ENCODE data around the gene WASF3. TPM values are rescaled to one million over a fixed set of nuclear protein-coding genes. Genes with fewer than 3 reads are reported as not detected.

Gene WASF3
- total and polyA plus RNA-seq, 4 donors: 0.82 to 4.9 (median 2.3) TPM

DNA sequence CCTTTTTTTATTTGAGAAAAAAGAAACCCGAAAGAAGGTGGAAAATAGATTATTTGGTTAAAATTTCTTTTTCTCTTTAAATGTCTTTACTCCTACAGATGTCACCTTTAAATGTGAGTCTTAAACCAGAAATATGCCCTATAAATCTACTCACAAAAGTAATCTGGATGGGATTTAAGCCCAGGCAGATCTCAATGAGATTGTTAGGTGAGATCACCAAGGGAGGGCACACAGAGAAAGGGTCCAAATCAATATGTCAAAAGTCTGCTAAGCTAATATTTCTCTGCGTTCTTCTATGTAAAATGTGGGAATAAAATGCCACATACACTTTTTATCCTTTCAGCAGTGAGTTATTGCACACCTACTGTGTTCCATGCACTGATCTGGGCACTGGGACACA is 32.9 kb downstream of the WASF3 start:
- H3K4me3 ChIP-seq (ENCODE audit: low read depth in 1 of 3, low read length in 3 of 3): no peak overlapping the region
- WGBS: 44% methylated on average over 2 of the region's 2 CpGs
- no peak overlapping the region for H3K9ac ChIP-seq (ENCODE audit: low read depth in 1 of 2, low read length in 2 of 2)
- TF ChIP-seq, protein P1, sequence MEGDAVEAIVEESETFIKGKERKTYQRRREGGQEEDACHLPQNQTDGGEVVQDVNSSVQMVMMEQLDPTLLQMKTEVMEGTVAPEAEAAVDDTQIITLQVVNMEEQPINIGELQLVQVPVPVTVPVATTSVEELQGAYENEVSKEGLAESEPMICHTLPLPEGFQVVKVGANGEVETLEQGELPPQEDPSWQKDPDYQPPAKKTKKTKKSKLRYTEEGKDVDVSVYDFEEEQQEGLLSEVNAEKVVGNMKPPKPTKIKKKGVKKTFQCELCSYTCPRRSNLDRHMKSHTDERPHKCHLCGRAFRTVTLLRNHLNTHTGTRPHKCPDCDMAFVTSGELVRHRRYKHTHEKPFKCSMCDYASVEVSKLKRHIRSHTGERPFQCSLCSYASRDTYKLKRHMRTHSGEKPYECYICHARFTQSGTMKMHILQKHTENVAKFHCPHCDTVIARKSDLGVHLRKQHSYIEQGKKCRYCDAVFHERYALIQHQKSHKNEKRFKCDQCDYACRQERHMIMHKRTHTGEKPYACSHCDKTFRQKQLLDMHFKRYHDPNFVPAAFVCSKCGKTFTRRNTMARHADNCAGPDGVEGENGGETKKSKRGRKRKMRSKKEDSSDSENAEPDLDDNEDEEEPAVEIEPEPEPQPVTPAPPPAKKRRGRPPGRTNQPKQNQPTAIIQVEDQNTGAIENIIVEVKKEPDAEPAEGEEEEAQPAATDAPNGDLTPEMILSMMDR (IDR thresholded peaks at IDR 0.05; ENCODE audit: low read depth, low read length, missing input control): no peak
- TF ChIP-seq SP1 (IDR thresholded peaks at IDR 0.05) (no peak), JUND (IDR thresholded peaks at IDR 0.05) (no peak), RAD21 (IDR thresholded peaks at IDR 0.05) (no peak), FOXA2 (IDR thresholded peaks at IDR 0.05) (no peak)
- TF ChIP-seq, protein P2, sequence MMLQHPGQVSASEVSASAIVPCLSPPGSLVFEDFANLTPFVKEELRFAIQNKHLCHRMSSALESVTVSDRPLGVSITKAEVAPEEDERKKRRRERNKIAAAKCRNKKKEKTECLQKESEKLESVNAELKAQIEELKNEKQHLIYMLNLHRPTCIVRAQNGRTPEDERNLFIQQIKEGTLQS (IDR thresholded peaks at IDR 0.05): no peak
- no peak for DNase-seq (ENCODE audit: low spot score)
- H3K27me3 ChIP-seq (ENCODE audit: control insufficient read depth in 4 of 4, insufficient read depth in 4 of 4, low read length in 3 of 4): no peaks in the 10 kb centered on the region
- H3K4me1 ChIP-seq (ENCODE audit: control insufficient read depth in 4 of 4, insufficient read depth in 4 of 4, low read length in 3 of 4): peaks cover 0 to 28% (median 17%) of the 10 kb centered on the region in 4 donors
- H3K36me3 ChIP-seq (ENCODE audit: control insufficient read depth in 4 of 4, insufficient read depth in 3 of 4, low read depth in 1 of 4, low read length in 3 of 4): no peaks in the 10 kb centered on the region
- H3K9me3 ChIP-seq (ENCODE audit: control insufficient read depth in 4 of 4, low read length in 3 of 4): no peaks in the 10 kb centered on the region
- no peak overlapping the region for H3K27ac ChIP-seq (ENCODE audit: low read depth in 1 of 2, low read length in 2 of 2)

DNA sequence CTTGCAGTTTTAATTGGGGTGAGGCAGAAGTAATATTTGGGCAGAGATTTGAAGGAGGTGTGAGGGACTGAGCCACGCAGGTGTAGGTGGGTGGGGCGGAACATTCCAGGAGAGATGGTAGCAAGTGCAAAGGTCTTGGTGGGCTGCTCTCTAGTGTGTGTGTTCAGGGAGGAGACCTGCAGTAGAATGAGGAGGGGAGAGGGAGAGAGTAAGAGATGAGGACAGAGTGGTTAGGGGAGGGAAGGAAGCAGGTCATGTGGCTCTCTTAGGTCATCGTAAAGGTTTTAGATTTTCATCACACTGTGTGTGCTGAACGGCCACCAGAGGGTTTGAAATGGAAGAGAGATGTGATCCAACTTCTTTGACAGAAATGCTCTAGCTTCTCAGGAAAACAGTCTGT is 33.5 kb downstream of the WASF3 start:
- Histone ChIP-seq H3K27ac (ENCODE audit: low read depth in 1 of 2, low read length in 2 of 2) (no peak overlapping the region), H3K27me3 (ENCODE audit: control insufficient read depth in 4 of 4, insufficient read depth in 4 of 4, low read length in 3 of 4) (no peaks in the 10 kb centered on the region), H3K4me1 (ENCODE audit: control insufficient read depth in 4 of 4, insufficient read depth in 4 of 4, low read length in 3 of 4) (peaks cover 0 to 28% (median 17%) of the 10 kb centered on the region in 4 donors), H3K4me3 (ENCODE audit: low read depth in 1 of 3, low read length in 3 of 3) (no peak overlapping the region), H3K9me3 (ENCODE audit: control insufficient read depth in 4 of 4, low read length in 3 of 4) (no peaks in the 10 kb centered on the region), H3K9ac (ENCODE audit: low read depth in 1 of 2, low read length in 2 of 2) (no peak overlapping the region), H3K36me3 (ENCODE audit: control insufficient read depth in 4 of 4, insufficient read depth in 3 of 4, low read depth in 1 of 4, low read length in 3 of 4) (no peaks in the 10 kb centered on the region)
- TF ChIP-seq GABPA (IDR thresholded peaks at IDR 0.05 in 1 of 2, conservative IDR thresholded peaks at IDR 0.05 in 1 of 2) (no peak), HNF4G (IDR thresholded peaks at IDR 0.05) (no peak), EGR1 (IDR thresholded peaks at IDR 0.05; ENCODE audit: low read depth in 2 of 2) (no peak), NR2F2 (IDR thresholded peaks at IDR 0.05) (no peak), JUND (IDR thresholded peaks at IDR 0.05) (no peak), TAF1 (conservative IDR thresholded peaks at IDR 0.05) (no peak), HNF4A (conservative IDR thresholded peaks at IDR 0.05) (no peak), RXRA (IDR thresholded peaks at IDR 0.05) (no peak), YY1 (IDR thresholded peaks at IDR 0.05) (no peak), FOXA1 (IDR thresholded peaks at IDR 0.05) (no peak), SP1 (IDR thresholded peaks at IDR 0.05) (no peak), FOXA2 (IDR thresholded peaks at IDR 0.05) (no peak)
- TF ChIP-seq, protein P3, sequence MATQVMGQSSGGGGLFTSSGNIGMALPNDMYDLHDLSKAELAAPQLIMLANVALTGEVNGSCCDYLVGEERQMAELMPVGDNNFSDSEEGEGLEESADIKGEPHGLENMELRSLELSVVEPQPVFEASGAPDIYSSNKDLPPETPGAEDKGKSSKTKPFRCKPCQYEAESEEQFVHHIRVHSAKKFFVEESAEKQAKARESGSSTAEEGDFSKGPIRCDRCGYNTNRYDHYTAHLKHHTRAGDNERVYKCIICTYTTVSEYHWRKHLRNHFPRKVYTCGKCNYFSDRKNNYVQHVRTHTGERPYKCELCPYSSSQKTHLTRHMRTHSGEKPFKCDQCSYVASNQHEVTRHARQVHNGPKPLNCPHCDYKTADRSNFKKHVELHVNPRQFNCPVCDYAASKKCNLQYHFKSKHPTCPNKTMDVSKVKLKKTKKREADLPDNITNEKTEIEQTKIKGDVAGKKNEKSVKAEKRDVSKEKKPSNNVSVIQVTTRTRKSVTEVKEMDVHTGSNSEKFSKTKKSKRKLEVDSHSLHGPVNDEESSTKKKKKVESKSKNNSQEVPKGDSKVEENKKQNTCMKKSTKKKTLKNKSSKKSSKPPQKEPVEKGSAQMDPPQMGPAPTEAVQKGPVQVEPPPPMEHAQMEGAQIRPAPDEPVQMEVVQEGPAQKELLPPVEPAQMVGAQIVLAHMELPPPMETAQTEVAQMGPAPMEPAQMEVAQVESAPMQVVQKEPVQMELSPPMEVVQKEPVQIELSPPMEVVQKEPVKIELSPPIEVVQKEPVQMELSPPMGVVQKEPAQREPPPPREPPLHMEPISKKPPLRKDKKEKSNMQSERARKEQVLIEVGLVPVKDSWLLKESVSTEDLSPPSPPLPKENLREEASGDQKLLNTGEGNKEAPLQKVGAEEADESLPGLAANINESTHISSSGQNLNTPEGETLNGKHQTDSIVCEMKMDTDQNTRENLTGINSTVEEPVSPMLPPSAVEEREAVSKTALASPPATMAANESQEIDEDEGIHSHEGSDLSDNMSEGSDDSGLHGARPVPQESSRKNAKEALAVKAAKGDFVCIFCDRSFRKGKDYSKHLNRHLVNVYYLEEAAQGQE (IDR thresholded peaks at IDR 0.05): no peak
- TF ChIP-seq, protein P1 (IDR thresholded peaks at IDR 0.05; ENCODE audit: low read depth, low read length, missing input control): no peak
- TF ChIP-seq, protein P2 (IDR thresholded peaks at IDR 0.05): no peak
- TF ChIP-seq, protein P4, sequence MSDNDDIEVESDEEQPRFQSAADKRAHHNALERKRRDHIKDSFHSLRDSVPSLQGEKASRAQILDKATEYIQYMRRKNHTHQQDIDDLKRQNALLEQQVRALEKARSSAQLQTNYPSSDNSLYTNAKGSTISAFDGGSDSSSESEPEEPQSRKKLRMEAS (IDR thresholded peaks at IDR 0.05): no peak
- TF ChIP-seq, protein P5, sequence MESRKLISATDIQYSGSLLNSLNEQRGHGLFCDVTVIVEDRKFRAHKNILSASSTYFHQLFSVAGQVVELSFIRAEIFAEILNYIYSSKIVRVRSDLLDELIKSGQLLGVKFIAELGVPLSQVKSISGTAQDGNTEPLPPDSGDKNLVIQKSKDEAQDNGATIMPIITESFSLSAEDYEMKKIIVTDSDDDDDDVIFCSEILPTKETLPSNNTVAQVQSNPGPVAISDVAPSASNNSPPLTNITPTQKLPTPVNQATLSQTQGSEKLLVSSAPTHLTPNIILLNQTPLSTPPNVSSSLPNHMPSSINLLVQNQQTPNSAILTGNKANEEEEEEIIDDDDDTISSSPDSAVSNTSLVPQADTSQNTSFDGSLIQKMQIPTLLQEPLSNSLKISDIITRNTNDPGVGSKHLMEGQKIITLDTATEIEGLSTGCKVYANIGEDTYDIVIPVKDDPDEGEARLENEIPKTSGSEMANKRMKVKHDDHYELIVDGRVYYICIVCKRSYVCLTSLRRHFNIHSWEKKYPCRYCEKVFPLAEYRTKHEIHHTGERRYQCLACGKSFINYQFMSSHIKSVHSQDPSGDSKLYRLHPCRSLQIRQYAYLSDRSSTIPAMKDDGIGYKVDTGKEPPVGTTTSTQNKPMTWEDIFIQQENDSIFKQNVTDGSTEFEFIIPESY (IDR thresholded peaks at IDR 0.05): no peak
- 34% methylated on average over 4 of the region's 4 CpGs for WGBS
- DNase-seq (ENCODE audit: low spot score): no peak
